ENCODE measurements around the gene HSPG2. TPM values are rescaled to one million over a fixed set of nuclear protein-coding genes. Genes with fewer than 3 reads are reported as not detected.
"Not testable (repeated sequence)": the region's sequence is repeated elsewhere in the genome, so short reads cannot be mapped to it uniquely, and the experiment has no call there.

Gene HSPG2
- polyA plus RNA-seq, 3 donors: 173 to 209 (median 188) TPM

- no peak for DNase-seq
Measured at GRCh38 chr1:21828506-21829210, 108.5 kb downstream of the HSPG2 start.

- DNase-seq: no peak
Measured at GRCh38 chr1:21828075-21828474, 109.0 kb downstream of the HSPG2 start.

- DNase-seq: no peak
Measured at GRCh38 chr1:21827141-21827679, 109.9 kb downstream of the HSPG2 start.

DNA sequence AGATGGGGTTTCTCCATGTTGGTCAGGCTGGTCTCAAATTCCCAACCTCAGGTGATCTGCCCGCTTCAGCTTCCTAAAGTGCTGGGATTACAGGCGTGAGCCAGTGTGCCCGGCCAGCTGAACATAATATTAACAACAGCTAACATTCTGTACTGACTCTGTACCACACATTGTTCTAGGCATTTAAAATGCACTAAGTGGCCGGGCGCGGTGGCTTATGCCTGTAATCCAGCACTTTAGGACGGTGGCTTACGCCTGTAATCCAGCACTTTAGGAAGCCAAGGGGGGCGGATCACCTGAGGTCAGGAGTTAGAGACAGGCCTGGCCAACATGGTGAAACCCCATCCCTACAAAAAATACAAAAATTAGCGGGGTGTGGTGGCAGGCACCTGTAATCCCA is 110.4 kb downstream of the HSPG2 start:
- DNase-seq: not testable (repeated sequence)

GRCh38 chr1:21825393-21825792 is 111.7 kb downstream of the HSPG2 start:
- DNase-seq: no peak

GRCh38 chr1:21824926-21825325 is 112.2 kb downstream of the HSPG2 start:
- DNase-seq: no peak

DNA sequence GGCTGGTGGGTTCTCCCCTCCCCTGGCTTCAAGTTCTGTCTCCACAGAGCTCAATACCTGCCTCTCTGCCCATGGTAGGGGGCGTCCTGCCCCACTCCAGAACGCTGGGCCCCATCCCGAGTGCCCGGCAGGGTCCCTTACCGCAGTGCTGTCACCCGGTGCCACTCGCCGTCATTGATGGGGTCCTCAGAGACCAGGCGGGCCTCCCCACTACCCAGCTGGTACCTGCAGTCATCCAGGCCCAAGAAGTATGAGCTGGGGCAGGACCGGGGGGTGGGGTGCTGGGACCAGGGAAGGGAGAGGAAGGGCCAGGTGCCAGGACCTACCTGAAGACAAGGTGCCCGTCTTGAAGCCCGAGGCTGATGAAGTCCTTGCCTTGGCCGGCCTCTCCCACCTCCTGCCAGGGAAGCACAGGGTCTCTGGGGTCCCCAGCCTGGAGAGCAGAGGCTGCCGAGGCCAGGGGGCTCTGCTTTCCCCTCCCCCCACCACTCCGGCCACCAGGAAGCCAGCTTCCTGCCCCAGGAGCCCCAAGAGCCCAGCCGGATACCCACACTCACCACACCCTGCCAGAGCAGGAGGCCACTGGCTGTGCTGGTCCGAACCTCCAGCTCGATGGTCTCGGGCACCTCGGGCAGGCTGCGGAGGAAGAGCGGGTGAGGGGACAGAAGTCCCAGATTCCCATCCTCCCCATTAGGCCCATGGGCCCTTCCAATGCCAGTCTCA is 113.0 kb downstream of the HSPG2 start:
- DNase-seq: no peak

- no peak for DNase-seq
Measured at GRCh38 chr1:21823206-21823979, 113.7 kb downstream of the HSPG2 start.

DNA sequence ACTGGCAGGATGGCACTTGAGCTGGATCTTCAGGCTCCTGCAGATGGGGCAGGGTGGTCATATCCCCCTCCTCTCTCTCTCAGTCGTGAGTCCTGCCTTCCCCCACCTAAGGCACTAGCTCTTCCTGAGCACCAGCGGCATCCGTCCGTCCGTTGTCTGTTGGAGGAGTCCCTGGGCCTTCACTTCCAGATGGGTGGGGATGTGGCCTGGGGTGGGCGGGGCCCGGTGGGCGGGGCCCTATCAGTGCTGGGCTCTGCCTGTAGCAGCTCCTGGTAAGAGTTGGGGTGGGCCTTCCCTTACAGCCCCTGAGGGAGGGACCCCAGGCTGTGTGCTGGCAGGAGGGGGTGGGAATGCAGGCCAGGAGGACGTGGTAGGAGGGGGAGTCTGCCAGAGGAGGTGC is 114.8 kb downstream of the HSPG2 start:
- no peak for DNase-seq

DNA sequence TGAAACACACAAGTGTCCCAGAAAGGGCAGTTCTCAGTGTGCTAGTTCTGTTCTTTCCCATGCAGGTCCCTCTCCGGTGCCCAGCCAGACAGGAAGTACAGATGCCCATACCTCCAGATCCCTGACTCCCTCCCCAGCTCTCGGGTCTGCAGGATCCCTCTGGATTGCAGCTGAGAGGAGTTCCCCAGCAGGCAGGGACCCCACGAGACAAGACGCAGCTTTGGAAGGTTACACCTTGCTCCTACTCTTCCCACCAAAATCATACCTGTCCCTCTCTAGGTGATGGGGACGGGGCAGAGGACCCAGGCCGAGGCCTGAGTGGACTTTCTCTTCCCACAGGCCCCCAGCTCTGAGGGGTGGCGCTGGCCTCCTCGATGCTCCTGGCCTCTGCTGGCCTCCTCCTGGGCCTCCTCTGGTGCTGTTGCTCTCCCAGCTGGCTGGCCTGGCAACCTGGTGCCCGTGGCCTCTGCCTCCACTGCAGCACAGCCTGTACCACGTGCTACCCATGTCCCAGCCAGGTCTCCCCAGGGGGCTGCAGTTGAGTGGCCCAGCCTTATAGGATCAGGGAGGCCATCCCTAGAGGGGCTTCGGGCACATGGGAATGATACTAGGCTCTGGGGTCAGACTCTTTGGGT is 115.6 kb downstream of the HSPG2 start:
- no peak for DNase-seq

DNA sequence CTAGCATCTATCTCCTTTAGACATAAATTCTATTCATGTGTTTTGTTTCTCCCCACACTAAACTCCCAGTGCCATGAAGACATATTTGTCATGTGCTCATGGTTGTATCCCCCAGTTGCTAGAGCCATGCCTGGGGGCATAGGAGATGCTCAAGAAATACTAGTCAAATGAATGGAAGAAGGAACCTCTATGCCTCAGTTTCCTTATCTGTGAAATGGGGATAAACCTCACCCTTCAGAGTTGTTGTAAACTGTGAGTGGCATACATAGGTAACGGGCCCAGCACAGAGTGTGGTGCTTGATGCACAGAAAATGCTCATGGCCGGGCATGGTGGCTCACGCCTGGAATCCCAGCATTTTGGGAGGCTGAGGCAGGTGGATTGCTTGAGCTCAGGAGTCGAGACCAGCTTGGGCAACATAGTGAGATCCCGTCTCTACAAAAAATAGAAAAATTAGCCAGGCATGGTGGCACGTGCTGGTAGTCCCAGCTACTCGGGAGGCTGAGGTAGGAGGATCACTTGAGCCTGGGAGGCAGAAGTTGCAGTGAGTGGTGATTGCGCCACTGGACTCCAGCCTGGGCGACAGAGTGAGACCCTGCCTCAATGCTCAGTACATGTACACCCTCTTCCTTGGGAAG is 116.4 kb downstream of the HSPG2 start:
- DNase-seq: no peak

DNA sequence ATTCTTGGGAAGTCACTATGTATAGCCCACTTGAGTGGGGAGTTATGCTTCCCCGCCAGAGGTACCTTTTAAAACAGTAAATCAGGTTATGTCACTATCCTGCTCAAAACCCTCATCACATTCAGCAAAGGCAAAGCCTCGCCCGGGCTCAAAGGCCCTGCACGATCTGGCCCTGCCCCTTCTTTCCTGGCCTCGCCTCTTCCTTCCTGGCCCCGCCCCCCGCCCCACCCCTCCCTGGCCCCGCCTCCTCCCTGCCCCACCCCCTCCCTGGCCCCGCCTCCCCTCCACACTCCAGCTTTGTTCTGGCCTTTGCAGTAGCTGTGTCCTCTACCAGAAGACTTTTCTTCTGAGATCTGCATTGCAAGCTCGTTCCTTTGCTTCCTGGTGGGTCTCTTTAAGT is 118.5 kb downstream of the HSPG2 start:
- DNase-seq: no peak

DNA sequence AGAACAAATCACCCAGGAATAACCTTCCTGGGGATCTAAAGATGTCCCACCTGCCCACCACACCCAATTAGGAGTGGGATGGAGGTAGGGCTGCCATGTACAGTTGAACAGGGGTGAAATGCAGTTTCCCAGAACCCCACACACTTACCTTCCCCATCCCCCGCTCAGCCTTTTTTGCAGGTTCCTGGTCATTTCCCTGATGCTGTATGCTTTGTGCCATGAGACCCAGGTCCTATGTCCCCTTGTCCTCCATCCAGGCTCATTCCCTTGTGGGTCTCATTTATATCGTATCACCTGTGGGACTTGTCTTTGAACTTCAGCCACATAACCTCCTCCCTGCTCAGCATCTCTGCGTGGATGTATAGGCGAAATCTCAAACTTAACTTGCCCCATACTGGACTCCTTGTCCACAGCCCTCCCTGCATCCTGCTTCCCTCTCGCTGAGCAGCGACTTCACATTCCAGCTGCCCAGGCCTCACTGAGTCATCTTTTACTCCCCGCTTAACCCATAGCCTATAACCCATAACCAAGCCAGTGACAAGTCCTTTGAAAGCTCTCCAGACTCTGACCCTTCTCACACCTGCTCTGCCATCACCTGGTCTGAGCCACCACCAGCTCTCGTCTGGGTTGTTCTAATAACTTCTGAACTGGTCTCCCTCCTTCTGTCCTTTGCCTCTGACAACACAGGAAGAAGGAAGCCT is 120.4 kb downstream of the HSPG2 start:
- DNase-seq: no peak

GRCh38 chr1:21815724-21816321 is 121.3 kb downstream of the HSPG2 start:
- no peak for DNase-seq

DNA sequence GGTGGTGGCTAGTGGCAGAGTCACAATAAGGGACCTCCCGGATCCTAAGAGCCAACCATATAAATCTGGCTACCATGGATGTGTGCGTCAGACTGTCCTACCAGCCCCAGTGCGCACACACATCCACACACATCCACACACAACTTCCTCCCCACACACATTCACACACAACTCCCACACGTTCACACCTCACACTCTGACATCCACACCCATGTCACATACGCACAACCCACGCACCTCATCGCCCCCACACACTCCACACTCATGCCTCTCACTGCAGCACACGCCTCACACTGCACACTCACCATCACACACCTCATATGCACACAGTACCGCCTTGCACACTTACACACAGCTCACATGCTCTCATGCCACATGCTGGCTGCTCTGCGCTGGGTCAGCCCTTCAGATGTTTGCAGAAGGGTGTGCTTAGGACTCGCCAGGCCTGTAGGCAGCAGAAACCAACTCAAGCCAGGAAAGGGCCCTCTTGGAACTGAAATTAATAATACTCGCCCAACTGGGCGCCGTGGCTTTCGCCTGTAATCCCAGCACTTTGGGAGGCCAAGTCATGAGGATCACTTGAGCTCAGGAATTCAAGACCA is 122.0 kb downstream of the HSPG2 start:
- DNase-seq: no peak

DNA sequence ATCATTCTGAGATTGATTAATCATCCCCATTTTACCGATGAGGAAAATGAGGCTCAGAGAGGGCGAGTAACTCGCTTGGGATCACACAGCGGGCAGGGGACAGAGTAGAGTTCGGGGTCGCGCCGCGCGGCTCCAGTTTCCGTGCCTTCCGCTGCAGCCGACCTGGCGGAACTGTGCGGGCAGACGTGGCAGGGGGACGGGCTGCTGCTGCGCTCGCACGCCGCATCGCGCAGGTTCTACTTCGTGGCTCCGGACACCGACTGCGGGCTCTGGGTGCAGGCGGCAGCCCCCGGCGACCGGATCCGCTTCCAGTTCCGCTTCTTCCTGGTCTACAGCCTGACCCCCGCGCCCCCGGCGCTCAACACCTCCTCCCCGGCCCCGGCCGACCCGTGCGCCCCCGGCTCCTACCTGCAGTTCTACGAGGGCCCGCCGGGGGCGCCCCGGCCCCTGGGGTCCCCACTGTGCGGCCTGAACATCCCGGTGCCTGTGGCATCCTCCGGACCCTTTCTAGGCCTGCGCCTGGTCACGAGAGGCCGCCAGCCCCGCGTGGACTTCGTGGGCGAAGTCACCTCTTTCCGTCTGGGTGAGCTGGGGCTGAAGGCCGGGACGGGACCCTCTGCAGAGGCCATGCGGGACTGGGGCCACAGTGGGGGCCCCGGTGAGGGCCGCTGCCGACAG is 122.7 kb downstream of the HSPG2 start:
- DNase-seq: peak; percentile 38

- no peak for DNase-seq
Measured at GRCh38 chr1:21813542-21813941, 123.6 kb downstream of the HSPG2 start.

DNA sequence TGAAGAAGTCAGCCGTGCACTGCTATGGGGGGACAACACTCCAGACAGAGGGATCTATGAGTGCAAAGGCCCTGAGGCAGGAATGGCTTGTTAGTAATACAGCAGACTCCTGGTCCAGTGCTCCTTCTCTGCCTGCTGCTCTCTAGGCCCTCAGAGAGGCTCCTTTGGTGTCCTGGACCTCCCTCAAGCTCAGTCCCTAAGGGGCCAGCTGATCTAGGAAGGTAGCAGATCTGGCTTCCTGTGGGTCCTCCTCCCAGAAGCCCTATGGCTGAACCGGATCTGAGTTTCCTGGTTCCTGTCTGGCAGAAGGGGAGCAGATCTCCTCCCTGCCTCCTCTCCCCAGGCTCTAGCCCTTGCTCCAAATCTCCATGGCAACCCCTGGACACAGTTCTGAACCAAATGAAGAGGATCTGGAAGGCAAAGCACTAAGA is 125.2 kb downstream of the HSPG2 start, which contains the start of gene LDLRAD2:
Gene LDLRAD2, plus strand, starts transcription at position 391 of the 431 bp plus-strand sequence. CDS start 187 bp downstream, outside the sequence.
- DNase-seq: no peak

- DNase-seq: no peak
Measured at GRCh38 chr1:21804536-21804935, 132.6 kb downstream of the HSPG2 start.

Measured in renal pelvis (tissue), 4 donors.